Activated CD8-positive, alpha-beta T cell treated with anti-CD3 and anti-CD28 coated beads for 36 hours (primary cell): Measurements from ENCODE around the gene MIER2. TPM values are rescaled to one million over a fixed set of nuclear protein-coding genes. Genes with fewer than 3 reads are reported as not detected.

ENCODE experiments used
- ATAC-seq: fragments of 200-7000 bp; cut with Tn5 transposase; one replicate; pipeline ENCODE4 v1.10.0; 2021; ENCODE audit warnings: mild to moderate bottlenecking, moderate library complexity
- CTCF ChIA-PET: fragments of 350-600 bp; sonication (Branson Sonifier 250); formaldehyde crosslinking; loops from one replicate; lab custom pipeline; 2021; ENCODE audit warnings: antibody characterized with exemption; lab: Charles Lee
- POLR2A ChIA-PET: fragments of 350-600 bp; sonication (Branson Sonifier 250); formaldehyde crosslinking; loops from one replicate; lab custom pipeline; 2021; ENCODE audit warnings: antibody characterized with exemption; lab: Charles Lee
- DNase-seq: peaks from one replicate; pipeline ENCODE4 v3.0.0-alpha.2; 2020
- H3K27ac Mint-ChIP-seq: one replicate; pipeline ENCODE4 v1.8.0; 2021; ENCODE audit warnings: mild to moderate bottlenecking, mixed read lengths
- H3K27me3 Mint-ChIP-seq: one replicate; pipeline ENCODE4 v1.8.0; 2021; ENCODE audit warnings: mixed read lengths
- H3K36me3 Mint-ChIP-seq: one replicate; pipeline ENCODE4 v1.8.0; 2021; ENCODE audit warnings: low read depth, mixed read lengths
- H3K4me1 Mint-ChIP-seq: one replicate; pipeline ENCODE4 v1.8.0; 2021; ENCODE audit warnings: low read depth, mixed read lengths
- H3K4me3 Mint-ChIP-seq: one replicate; pipeline ENCODE4 v1.8.0; 2021; ENCODE audit warnings: mild to moderate bottlenecking, moderate library complexity, mixed read lengths
- H3K9me3 Mint-ChIP-seq: one replicate; pipeline ENCODE4 v1.8.0; 2021; ENCODE audit warnings: mixed read lengths
- CTCF ChIP-seq: fragments of 200-600 bp; IDR thresholded peaks from one replicate; pipeline ENCODE4 v1.8.0; 2022; ENCODE audit warnings: antibody characterized with exemption, mild to moderate bottlenecking
- intact Hi-C: fragments of 100-400 bp; cut with micrococcal nuclease; formaldehyde crosslinking; loops from one replicate; pipeline ENCODE4 v1.10.0; 2022
- total RNA-seq, 2 experiments: library from RNA; stranded (reverse); gene quantifications; one replicate each; pipeline ENCODE4 v1.2.3, GENCODE V29; 2021

Gene MIER2
- total RNA-seq, 2 experiments from 2014 or later = 20.0 to 20.4 TPM

GRCh38 chr19:317710-318508, 26.7 kb downstream of the MIER2 start:
- no peak overlapping the region for H3K27ac Mint-ChIP-seq
- no peak for DNase-seq
- peaks cover 38% of the 10 kb centered on the region for H3K36me3 Mint-ChIP-seq
- no peak for ATAC-seq
- H3K4me1 Mint-ChIP-seq = no peaks in the 10 kb centered on the region
- intact Hi-C loops = no loop called here
- no peak overlapping the region for H3K4me3 Mint-ChIP-seq
- ChIA-PET POLR2A (no interaction called here), CTCF (interaction anchor here (1.5 kb wide), 1 partner anchor 22 kb away, joined by 3 read pairs; no protein-coding TSS in a partner anchor)
- no peak for TF ChIP-seq CTCF
- no peaks in the 10 kb centered on the region for H3K27me3 Mint-ChIP-seq
- no peaks in the 10 kb centered on the region for H3K9me3 Mint-ChIP-seq

GRCh38 chr19:315811-316210, 28.8 kb downstream of the MIER2 start:
- peak overlapping the region; percentile 7 for H3K27ac Mint-ChIP-seq
- H3K4me1 Mint-ChIP-seq = no peaks in the 10 kb centered on the region
- no peaks in the 10 kb centered on the region for H3K9me3 Mint-ChIP-seq
- no peak for TF ChIP-seq CTCF
- ATAC-seq = no peak
- intact Hi-C loops = no loop called here
- H3K36me3 Mint-ChIP-seq = peaks cover 34% of the 10 kb centered on the region
- ChIA-PET POLR2A (no interaction called here), CTCF (no interaction called here)
- H3K4me3 Mint-ChIP-seq = no peak overlapping the region
- no peak for DNase-seq
- H3K27me3 Mint-ChIP-seq = no peaks in the 10 kb centered on the region

- CTCF ChIA-PET = no interaction called here
- no peak for TF ChIP-seq CTCF
- peaks cover 23% of the 10 kb centered on the region for H3K36me3 Mint-ChIP-seq
- no peak for DNase-seq
- no peak overlapping the region for H3K4me3 Mint-ChIP-seq
- intact Hi-C loops = no loop called here
- POLR2A ChIA-PET = interaction anchor here (1.4 kb wide), 1 partner anchor 31 kb away, joined by 5 read pairs; the partner anchor contains the start of gene MIER2
- no peak for ATAC-seq
- H3K9me3 Mint-ChIP-seq = no peaks in the 10 kb centered on the region
- no peaks in the 10 kb centered on the region for H3K4me1 Mint-ChIP-seq
- no peaks in the 10 kb centered on the region for H3K27me3 Mint-ChIP-seq
- no peak overlapping the region for H3K27ac Mint-ChIP-seq
These were observed 30.4 kb downstream of the MIER2 start for GRCh38 chr19:313988-314815.

GRCh38 chr19:313169-313987, 31.2 kb downstream of the MIER2 start:
- CTCF ChIA-PET = no interaction called here
- H3K36me3 Mint-ChIP-seq = peaks cover 20% of the 10 kb centered on the region
- no peak for TF ChIP-seq CTCF
- H3K9me3 Mint-ChIP-seq = no peaks in the 10 kb centered on the region
- H3K27ac Mint-ChIP-seq = no peak overlapping the region
- POLR2A ChIA-PET = interaction anchor here (1.4 kb wide), 1 partner anchor 31 kb away, joined by 5 read pairs; the partner anchor contains the start of gene MIER2
- ATAC-seq (no peak), DNase-seq (no peak)
- no peaks in the 10 kb centered on the region for H3K27me3 Mint-ChIP-seq
- intact Hi-C loops = no loop called here
- no peak overlapping the region for H3K4me3 Mint-ChIP-seq
- no peaks in the 10 kb centered on the region for H3K4me1 Mint-ChIP-seq
